ENCODE measurements around the gene RAD51B.

DNA sequence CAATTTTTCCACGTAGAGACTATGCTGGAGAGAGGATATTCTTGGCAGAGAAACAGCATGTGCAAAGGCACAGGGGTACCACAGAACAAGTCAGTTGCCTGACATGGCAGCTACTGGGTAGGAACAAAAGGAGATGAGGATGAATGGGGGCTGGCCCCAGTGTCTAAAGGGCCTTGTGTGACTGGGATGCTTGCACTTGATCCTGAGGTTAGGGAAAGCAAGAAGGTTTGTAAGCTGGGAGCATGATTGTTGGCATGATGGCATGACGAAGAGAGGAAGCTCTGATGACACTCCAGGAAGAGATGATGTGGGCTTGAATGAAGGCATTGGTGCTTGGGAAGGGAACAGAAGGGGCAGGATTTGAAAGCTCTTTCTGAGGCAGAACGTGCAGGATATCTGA lies 834.2 kb downstream of the RAD51B start:
- no peak for TF ChIP-seq IRF2 (CRISPR knock-in tag; IDR thresholded peaks at IDR 0.05; ENCODE audit: borderline replicate concordance, low read depth)
- TF ChIP-seq, protein P1, sequence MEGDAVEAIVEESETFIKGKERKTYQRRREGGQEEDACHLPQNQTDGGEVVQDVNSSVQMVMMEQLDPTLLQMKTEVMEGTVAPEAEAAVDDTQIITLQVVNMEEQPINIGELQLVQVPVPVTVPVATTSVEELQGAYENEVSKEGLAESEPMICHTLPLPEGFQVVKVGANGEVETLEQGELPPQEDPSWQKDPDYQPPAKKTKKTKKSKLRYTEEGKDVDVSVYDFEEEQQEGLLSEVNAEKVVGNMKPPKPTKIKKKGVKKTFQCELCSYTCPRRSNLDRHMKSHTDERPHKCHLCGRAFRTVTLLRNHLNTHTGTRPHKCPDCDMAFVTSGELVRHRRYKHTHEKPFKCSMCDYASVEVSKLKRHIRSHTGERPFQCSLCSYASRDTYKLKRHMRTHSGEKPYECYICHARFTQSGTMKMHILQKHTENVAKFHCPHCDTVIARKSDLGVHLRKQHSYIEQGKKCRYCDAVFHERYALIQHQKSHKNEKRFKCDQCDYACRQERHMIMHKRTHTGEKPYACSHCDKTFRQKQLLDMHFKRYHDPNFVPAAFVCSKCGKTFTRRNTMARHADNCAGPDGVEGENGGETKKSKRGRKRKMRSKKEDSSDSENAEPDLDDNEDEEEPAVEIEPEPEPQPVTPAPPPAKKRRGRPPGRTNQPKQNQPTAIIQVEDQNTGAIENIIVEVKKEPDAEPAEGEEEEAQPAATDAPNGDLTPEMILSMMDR (IDR thresholded peaks at IDR 0.05) = no peak
